ENCODE results near the gene INPP5D.

Gene INPP5D

DNA sequence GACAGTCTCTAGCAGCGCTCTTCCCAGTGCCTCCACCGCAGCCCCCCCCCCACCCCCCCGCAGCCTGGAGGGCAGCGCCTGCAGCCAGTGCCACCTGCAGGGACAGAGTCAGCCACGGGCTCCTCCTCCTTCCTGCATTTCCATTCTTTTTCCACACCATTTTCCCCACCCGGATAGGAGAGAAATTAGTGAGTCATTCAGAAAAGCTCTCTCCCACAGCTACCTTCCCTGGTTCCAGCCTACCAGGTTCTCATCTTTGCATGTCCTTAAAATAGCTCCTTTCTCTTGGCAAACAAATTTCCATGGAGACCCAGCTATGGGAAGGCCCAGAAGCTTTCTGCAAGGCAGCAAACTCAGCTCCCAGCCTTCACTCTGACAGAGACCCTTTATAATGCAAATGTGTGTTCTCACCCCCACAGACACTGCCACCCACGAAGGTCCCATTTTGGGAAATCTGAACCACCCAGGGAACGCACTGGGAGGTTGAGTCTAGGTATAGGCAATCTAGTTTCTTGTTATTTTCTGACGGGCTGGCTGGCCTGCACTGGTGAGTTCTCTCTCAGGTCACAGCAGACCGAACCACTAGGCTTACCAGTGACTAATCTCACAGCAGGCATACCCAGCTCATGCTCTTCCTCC lies 149.5 kb downstream of the INPP5D start:
- no peak for DNase-seq (ENCODE audit: low spot score)

DNA sequence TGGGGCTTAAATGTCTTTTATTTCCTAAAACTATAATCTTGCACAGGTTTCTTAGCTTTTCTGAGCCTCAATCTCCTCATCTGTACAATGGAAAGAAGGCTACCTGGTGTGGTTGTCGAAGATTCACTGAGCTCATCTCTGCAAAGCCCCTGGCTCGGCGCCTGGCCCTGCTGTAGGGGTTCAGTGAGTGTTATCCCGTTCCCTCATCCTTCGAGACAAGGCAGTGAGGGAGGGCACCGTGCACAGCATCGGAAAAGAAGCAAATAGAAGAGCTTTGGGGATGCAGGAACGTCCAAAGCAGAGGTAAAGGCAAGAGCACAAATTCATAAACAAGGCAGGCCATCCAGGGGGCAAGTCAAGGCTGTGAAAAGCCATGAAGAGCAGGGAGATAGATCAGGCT lies 150.1 kb downstream of the INPP5D start:
- DNase-seq (ENCODE audit: low spot score), result no peak

DNA sequence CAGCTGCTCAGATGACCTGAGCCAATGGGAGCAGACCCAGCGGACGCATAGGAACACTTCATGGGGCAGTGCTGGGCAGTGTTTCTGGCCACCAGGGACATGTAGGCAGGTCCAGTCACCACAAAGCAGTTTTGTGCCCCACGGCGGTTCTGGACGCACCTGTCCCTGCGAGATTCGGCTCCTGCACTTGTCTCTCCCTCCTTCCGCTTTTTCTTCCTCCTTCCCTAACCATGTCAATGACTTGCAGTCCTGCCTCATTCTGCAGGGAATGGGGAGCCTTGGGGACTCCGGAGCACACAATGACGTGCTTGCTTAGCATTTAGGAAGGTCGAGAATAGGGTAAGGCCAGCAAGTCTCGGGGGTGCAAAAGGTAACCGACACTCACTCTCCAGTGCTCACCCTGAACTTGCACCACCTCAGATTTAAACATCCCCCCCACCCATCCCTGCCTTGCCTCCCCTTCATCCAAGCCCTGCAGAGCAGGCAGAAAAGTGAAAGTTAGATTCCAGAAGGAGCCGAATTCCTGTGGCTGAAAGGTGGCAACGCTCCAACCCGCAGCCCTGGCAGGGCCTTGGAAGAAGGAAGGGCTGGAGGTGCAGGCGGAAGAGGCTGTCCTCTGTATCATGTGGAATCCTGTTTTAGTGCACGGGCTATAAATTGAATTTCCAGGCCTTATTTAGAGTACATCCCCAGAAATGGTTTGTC lies 150.9 kb downstream of the INPP5D start:
- DNase-seq (ENCODE audit: low spot score), result no peak

DNA sequence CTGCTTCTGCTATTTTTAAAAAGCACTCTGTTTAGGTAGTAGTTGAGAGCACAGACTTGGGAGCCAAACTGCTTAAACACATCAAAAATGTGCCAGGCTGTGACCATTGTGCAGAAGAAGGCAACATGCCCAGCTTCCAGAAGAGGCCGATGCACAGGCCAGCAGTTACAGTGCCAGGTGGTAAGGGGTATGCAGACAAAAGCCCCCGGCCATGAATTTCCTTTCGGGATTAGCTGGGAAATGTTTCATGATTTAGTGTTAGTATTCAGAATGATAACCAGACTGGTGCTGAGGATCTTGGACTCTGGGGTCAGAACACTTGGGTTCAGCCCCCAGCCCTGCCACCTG lies 151.4 kb downstream of the INPP5D start:
- DNase-seq (ENCODE audit: low spot score), result no peak

DNA sequence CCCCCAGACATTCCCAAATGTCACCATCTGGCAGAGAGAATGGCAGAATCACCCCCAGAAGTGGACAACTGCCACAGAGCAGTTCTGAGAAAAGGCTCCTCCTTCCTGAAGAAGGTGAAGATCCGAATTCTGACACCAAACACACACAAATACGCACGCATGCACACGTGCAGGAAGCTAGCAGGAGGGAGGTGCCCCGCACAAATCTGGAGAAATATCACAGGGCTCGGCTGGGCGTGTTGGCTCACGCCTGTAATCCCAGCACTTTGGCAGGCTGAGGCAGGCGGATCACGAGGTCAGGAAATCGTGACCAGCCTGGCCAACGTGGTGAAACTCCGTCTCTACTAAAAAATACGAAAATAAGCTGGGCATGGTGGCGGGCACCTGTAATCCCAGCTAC lies 152.9 kb downstream of the INPP5D start:
- no peak for DNase-seq (ENCODE audit: low spot score)

DNA sequence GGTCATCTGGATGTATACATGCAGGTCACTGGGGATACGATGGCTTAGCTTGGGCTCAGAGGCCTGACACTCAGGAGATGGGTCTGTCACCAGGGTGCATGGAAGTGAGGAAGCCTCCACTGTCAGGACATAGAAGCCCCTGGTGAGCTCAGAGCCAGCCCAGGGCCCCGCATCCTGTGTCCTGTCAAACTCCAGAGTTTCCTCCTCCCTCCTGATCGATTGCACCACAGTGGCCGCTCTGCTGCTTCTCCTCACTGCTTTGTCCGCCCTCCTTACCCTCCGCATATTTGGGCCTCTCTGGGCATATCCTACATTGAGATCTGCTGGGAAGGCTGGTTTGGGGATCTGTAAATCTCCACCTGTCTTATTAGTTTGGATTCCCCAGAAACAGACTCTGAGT lies 153.8 kb downstream of the INPP5D start:
- no peak for DNase-seq (ENCODE audit: low spot score)

DNA sequence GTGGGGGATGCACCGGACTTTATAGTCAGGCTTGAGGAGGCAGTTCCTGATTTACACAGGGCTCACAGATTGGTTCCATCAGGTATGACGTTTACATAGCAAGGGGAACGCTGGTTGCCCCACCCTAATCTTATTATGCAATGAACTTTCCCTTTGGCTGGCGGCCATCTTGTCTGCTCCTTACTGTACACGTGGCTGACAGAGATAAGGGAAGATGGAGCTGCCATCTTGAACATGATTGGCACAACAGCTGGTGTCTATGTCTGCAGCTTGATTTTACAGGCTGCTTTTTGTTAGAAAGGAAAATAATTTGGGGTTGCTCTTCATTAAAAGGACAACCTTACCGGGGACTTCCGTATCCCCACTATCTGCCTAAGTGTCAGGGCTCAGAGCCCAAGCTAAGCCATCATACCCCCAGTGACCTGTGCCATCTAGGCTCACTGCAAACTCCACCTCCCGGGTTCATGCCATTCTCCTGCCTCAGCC lies 157.8 kb downstream of the INPP5D start:
- DNase-seq (ENCODE audit: low spot score), result no peak

DNA sequence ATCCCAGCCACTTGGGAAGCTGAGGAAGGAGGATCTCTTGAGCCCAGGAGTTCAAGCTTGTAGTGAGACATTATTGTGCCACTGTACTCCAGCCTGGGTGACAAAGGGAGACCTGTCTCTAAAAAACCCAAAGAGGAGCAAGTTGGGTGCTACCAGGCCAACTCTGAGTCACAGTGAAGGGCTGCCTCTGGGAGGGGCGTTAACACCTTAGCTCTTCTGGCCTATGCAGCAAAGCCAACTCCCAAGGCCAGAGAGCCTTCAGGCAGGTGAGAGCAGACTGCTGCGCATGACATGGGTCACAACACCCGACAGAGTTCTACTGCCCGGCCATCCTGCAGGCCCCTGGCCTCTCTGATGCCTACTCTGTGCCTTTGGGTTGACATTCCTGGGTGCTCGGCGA lies 158.7 kb downstream of the INPP5D start:
- no peak for DNase-seq (ENCODE audit: low spot score)

DNA sequence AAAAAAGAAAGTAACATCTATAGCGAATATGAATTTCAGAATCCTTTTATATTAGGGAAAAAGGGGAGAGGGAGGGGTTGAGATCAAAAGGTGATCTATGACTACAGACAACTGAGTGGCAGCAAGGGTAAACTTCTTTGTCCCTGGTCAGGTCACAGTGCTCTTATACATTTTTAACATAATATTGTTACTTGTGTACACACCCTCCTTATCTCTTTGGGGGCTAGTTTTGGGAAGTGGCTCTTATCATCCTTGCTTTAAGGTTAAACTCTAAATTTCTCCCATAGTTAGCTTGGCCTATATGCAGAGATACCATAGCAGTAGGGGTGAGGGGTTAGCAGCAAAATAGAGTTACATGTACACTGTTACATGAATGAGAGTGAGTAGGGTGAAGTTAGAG lies 159.7 kb downstream of the INPP5D start:
- DNase-seq (ENCODE audit: low spot score), result no peak

DNA sequence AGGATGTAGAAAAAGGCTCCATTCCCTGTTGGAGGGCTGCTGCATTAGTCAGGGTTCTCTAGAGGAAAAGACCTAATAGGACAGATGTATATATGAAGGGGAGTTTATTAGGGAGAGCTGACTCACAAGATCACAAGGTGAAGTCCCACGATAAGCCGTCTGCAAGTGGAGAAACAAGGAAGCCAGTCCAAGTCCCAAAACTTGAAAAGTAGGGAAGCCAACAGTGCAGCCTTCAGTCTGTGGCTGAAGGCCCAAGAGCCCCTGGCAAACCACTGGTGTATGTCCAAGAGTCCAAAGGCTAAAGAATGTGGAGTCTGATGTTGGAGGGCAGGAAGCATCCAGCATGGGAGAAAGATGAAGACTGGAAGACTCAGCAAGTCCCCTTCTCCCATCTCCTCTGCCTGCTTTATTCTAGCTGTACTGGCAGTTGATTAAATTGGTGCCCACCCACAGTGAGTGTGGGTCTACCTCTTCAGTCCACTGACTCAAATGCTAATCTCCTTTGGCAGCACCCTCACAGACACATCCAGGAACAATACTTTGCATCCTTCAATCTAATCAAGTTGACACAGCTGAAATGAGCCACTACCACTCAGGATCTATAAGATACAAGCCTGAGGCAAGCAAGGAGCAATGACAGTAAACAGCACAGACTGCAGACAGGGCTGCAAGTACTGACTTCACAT lies 161.4 kb downstream of the INPP5D start:
- DNase-seq (ENCODE audit: low spot score), result no peak

DNA sequence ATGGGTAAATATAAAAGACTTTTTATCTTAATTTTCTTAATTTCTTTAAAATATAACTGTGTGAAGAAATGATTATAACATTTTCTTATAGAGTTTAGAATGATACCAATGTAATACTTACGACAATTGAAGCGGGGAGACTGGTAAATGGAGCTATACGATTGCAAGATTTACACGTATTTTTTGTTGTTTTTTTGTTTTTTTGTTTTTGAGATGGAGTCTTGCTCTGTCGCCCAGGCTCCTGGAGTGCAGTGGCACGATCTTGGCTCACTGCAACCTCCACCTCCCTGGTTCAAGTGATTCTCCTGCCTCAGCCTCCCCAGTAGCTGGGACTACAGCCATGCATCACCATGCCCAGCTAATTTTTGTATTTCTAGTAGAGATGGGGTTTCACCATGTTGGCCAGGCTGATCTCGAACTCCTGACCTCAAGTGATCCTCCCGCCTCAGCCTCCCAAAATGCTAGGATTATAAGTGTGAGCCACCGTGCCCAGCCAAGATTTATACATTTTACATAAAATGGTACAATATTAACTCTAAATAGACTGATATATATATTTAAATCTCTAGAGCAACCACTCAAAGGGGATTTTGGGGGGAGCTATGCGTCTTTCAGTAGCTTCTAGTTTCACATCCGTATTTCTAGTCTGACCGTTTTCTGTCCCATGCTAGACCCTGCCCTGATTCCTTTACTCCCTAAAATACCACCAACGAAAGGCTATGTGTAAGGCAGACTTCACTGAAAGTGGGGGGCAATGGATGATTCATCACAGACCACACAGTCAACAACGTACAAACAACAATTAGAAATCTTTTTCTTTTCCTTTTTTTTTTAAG lies 163.1 kb downstream of the INPP5D start:
- no peak for DNase-seq (ENCODE audit: low spot score)

DNA sequence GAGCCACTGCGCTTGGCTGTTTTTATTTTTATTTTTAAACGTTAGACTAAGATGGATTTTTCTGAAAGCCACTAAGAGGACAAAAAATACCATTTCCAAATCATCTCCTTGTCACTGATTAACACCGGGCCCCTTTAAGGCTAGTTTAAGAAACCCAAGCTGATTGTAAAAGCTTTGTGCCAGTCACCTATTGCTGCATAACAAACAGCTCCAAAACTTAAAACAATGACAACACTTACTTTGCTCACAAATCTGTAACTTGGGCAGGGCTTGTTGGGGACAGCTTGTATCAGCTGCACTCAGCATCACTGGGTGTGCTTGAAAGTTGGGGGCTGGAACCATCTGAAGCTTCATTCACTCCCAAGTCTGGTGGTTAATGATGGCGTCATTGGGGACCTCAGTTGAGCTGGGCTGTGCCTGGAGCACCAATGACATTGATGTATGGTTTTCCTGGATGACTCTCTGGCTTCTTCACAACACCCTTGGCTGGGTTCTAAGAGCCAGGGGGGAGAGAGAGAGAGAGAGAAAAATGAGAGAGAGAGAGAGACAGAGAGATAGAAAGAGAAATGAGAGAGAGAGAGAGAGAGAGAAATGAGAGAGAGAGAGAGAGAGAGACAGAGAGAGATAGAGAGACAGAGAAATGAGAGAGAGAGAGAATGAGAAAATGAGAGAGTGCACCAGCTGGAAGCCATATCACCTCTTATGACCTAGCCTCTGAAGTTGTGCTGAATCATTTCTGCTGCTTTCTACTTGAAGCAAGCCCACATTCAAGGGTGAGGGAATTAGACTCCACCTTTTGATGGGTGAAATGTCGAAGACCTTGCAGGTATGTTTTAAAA lies 165.3 kb downstream of the INPP5D start:
- no peak for DNase-seq (ENCODE audit: low spot score)

DNA sequence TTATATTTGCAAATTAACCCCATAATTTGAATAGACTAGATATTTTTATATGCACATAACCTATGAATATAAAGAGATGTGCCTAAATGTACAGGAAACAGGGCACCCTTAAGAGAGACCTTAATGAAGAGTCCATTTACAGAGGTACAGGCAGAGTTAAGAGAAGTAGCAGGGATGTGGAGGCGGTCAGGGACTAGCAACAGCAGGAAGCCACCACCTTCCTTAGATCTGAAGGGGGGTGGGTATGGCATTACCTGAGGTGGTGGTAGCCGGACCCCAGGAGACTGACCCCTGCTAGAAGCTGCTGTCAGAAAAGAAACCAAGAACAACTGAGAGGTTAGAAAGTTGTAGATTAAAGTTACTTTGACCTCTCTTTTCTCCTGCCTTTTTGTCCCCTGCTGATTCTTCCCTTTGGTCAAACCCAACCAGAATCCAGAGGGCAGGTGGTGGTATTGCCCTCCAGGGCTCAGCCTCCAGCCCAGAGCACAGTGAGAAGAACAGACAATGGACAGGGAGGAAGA lies 166.4 kb downstream of the INPP5D start:
- DNase-seq (ENCODE audit: low spot score), result no peak

DNA sequence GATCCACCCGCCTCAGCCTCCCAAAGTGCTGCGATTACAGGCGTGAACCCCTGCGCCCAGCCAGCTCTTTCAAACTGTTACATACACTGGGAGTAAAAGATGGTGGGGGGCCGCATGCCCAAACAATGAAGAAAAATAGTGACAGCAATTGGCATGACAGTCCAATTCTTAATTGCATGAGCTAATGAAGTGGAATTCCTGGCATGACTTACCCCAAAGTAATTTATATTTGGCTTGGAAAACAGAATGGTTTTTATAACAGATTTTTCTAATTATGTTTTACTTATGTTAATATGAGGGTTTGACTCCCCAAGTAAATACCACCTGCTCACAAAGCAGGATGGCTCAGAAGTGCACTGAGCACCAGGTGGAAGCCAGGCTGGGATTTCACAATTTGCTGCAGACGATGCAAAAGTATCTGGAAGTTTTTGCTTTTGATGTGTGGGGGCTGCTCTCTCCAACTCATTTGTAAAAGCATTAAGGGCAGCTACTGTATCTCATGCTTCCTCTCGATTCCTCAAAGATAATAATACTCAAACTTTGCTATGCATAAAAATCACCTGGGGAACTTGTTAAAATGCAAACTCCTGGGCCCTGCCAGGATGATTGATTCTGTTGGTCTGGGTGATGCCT lies 167.3 kb downstream of the INPP5D start:
- no peak for DNase-seq (ENCODE audit: low spot score)

DNA sequence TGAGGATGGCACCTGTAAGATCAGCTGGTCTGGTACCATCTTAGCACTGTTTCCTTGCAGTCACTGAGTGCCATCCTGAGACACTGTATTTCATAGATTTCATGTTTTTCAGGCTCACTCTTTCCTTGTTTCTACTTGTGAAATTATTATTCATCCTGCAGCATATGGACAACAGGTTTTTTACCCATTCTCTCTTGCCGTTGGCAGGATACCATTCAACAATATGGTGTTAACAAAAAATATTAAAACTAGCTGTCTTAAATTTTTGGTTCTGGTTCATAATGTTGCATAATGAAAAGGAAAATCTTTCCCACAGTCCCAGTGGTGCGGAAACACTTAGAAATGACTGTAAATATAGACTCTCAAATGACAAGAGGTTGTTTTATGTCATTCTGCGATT lies 168.2 kb downstream of the INPP5D start:
- DNase-seq (ENCODE audit: low spot score), result no peak

DNA sequence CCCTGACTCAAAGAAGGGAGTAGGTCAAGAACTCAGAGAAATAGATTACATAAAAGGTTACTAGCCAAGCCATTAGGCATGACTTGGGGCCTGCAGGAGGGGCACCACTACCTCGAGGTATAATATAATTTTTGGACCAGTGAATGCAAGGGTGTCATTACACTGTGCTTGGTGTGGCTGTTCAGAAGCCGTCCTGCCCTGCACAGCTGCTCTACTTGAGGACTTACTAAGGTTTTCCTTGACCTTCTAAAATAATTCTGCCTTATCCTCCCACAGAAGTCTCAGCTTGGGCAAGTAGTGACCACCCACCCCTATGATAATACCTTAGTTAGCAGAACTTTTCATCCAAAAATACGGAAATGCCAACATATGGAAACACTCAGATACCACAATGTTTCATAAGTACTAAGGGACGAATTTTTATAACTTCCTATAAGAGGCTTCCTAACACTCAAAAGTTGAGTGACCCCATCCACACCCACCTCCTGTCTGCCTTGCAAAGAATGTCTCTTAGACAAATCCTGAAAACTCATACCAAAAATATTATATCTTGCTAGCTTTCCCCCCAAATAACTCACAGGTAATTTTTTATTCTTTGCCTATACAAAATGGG lies 173.6 kb downstream of the INPP5D start:
- DNase-seq (ENCODE audit: low spot score), result no peak

DNA sequence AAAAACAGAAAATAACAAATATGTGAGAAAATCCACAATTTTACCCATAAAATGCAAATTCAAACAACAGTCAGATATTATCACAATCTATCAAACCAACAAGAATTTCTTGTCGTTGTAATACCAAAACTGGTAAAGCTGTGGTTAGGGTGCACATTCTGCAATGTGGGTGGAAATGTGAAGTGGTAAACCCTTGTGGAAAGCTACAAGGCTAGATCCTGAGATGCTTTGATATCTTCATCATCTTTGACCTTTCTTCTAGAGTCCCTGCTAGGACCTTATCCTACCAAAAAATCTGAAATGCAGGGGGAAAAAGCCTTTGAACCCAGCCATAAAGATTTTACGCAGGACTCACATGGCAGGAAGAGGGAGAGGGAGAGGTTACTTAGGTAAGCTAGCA lies 174.1 kb downstream of the INPP5D start:
- no peak for DNase-seq (ENCODE audit: low spot score)

DNA sequence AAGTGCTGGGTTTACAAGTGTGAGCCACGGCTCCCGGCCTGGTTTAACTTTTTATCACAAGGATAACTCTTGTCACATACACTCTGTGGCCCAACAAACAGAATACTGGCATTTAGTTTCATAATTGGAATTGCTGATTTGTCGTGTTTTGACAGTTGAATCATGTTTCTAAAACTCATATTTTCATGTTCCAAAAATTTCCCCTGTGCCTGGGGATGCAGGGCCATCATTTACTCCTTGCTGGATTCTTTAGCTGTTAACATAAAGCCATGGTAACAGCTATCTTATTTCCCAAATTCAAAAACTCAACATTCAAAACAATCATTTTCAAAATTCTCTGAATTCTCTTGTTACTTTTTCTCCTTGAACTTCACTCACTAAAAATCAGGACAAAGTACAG lies 174.9 kb downstream of the INPP5D start:
- no peak for DNase-seq (ENCODE audit: low spot score)

DNA sequence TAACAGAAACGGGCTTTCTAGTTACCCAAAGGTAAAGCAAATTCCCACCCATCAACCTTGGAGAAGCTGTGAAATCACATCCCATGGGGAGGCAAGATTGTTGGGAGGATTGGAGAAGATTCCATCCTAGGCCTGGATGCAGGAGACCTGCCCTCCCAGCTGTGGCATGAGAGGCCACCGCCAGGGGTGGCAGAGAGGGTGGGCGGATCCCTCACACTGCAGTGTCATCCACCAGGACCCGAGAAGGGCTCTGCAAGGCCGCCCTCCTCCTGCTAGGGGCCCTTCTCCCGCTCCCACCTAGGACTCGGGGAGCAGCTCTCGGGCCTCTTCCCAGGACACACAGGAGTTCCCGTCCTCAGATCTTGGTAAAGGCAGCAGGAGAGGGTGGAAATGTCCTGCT lies 175.8 kb downstream of the INPP5D start:
- no peak for DNase-seq (ENCODE audit: low spot score)

DNA sequence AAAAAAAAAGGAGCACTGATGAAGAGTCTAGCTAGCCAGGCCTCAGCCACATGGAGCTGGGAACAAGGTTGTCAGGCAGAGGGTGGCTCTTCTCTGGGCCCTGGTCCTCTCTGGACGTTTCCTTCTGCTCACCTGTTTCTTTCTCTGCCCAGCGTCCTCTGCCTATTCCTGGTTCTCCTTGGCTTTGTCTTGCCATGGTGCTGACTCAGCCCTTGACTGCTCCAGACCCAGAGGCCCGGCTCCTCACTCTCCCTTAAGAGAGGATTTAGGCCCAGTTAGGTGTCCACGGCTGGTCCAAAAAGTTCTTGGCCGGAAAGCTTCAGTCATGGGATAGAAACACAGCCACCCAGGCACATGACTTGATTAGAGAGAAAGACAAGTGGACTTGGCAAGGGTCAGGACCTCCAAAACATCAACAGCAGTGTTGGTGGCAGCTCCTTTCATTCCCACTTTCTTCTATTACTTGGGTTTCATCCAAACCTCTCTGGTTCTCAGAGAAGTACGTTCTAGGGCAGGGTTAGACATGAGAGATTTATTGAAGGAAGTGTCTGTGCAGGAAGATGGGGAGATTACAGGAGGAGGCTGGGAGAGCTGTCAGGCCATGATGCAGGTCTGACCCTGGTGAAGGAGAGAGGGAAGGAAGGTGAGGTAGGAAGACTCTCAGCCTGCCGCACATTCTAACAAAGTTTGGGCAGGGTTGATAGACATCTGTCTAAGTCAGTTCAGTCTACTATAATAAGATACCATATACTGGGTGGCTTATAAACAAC lies 176.9 kb downstream of the INPP5D start:
- DNase-seq (ENCODE audit: low spot score), result no peak

Measured in ecto neural progenitor cell (in vitro differentiated cells).